ENCODE measurements around the gene ATG13. TPM values are rescaled to one million over a fixed set of nuclear protein-coding genes. Genes with fewer than 3 reads are reported as not detected.

Gene ATG13
- total RNA-seq, 1 experiment from 2014 or later = 83.7 TPM

- no peak for DNase-seq (ENCODE audit: low read depth)
Measured at GRCh38 chr11:46607516-46607915, 9.8 kb upstream of the ATG13 start.

DNA sequence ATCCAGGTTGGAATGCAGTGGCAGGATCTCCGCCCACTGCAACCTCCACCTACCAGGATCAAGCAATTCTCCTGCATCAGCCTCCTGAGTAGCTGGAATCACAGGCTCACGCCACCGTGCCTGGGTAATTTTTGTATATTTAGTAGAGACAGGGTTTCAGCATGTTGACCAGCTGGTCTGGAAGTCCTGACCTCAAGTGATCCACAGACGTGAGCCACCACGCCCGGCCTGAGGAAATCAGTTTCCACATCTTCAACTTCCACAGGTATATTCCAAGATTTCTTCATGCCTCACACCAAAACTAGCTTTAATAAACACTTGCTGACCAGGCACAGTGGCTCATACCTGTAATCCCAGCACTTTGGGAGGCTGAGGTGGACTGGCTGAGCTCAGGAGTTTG lies 8.0 kb upstream of the ATG13 start:
- no peak for DNase-seq (ENCODE audit: low read depth)

DNA sequence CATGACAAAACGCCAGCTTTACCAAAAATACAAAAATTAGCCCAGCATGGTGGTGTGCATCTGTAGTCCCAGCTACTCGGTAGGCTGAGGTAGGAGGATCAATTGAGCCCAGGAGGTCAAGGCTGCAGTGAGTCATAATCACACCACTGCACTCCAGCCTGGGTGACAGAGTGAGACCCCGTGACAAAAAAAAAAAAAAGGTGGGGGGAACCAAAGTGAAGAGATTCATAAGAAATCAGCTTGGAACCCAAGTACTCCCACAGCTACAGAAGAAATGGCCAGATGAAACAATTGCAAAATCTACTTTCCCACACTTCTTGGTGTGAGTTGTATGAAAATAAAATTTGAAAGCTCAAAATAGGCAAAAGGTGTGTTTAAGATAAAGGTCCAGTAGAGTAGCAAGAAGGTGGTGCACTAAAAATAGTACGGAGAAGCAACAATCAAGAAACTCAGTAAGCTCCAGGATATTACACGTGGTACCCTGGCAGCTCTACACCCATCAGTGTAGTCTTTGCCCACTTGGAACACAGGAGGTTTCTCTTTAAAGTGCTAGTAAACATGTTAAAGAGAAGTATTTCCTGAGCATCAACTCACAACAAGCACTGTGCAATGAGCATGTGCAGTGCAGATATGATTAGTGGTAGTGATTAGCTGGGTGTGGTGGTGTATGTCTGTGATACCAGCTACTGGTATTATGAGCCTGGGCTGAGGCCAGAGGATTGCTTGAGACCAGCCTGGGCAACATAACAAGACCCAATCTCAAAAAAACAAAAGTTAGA lies 5.6 kb upstream of the ATG13 start:
- no peak for DNase-seq (ENCODE audit: low read depth)

- DNase-seq (ENCODE audit: low read depth) = no peak
Measured at GRCh38 chr11:46612326-46612725, 5.0 kb upstream of the ATG13 start.

DNA sequence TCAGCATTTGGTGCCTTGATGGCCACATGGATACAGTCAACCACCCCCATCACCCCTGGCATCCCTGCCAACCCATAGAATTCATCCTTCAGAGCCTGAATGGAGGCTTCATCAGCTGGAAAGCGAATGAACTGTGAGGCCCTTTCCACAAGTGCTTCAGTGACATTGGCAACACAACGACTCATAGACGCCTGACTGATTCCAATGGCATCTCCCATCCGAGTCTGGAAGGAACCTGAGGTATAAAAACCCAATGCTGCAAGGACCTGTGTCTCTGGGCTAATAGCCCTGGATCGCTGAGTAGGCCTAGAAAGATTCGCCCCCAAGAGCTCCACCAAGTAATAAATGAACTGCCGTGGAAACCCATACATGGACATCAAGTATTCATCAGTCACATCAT lies 1.6 kb upstream of the ATG13 start:
- DNase-seq (ENCODE audit: low read depth) = peak; percentile 69

- DNase-seq (ENCODE audit: low read depth) = peak; percentile 42
Measured at GRCh38 chr11:46616551-46617133, 711 bp upstream of the ATG13 start.

DNA sequence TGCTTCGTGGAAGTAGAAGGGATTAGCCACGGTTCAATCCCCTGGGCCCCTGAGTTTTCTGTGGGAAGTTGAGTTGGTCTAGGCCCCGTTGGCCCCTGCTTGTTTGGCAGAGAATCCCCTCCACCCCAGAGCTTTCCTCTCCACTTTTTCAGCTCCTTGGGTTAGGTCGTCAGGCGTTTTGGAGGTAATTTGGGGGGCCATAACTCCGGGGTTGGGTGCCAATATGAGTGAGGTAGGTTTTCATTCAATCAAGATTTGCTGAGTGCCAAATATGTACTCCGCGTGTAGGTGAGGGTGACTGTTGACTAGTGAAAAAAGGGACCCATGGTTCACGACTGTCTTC lies 590 bp downstream of the ATG13 start:
- DNase-seq (ENCODE audit: low read depth) = no peak

DNA sequence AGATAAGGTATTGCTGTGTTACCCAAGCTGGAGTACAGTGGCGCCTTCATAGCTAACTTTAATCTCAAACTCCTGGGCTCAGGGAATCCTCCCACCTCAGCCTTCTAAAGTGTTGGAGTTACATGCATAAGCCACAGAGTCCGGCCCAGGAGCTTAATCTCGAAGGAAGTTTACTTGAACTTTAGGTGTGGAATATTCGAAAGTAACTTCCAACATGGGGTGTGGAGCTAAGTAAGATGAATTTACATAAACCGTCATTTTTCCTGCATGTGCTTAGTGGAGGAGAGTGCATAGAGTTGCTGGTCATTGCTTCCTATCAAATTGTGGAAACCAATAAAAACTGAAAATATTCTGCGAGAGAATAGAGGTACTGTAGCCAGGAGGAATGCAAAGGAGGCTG lies 1.5 kb downstream of the ATG13 start:
- no peak for DNase-seq (ENCODE audit: low read depth)

- DNase-seq (ENCODE audit: low read depth) = no peak
Measured at GRCh38 chr11:46625406-46625805, 8.1 kb downstream of the ATG13 start.

GRCh38 chr11:46628961-46629360 lies 11.6 kb downstream of the ATG13 start:
- DNase-seq (ENCODE audit: low read depth) = no peak

DNA sequence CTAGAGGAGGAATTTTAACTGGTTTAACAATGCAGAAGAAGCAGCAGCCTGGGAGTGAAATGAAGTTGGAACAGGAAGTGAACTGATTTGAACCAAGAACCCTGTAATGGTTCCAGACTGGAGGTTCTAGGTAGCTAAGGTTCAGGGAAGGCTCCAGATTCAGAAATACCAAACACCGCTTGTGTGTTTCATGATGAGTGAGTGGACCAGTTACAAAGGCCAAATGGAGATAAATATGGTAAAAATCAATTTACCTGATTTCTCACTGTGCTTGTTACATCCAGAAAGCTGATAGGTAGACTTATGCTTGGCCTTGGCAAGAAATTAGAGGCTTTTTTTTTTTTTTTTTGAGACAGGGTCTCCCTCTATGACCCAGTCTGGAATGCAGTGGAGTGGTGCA lies 12.9 kb downstream of the ATG13 start:
- DNase-seq (ENCODE audit: low read depth) = no peak

DNA sequence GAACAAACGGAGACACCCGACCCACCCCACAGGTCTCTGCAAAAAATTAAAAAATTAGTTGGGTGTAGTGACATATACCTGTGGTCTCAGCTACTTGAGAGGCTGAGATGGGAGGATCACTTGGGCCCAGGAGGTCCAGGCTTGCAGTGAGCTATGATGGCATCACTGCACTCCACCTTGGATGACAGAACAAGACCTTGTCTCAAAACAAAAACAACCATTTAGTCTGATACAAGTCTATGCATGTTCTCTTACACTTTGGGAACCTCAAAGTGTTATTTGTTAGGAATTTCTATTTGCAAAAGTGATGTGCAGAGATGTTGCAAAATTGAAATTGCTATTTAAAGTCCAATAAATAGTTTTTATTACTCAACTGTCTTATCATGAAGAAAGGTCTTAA lies 14.3 kb downstream of the ATG13 start:
- no peak for DNase-seq (ENCODE audit: low read depth)

- DNase-seq (ENCODE audit: low read depth) = no peak
Measured at GRCh38 chr11:46632502-46632901, 15.1 kb downstream of the ATG13 start.

GRCh38 chr11:46633291-46634217 lies 16.2 kb downstream of the ATG13 start:
- DNase-seq (ENCODE audit: low read depth) = no peak

- DNase-seq (ENCODE audit: low read depth) = no peak
Measured at GRCh38 chr11:46635557-46636139, 18.3 kb downstream of the ATG13 start.

DNA sequence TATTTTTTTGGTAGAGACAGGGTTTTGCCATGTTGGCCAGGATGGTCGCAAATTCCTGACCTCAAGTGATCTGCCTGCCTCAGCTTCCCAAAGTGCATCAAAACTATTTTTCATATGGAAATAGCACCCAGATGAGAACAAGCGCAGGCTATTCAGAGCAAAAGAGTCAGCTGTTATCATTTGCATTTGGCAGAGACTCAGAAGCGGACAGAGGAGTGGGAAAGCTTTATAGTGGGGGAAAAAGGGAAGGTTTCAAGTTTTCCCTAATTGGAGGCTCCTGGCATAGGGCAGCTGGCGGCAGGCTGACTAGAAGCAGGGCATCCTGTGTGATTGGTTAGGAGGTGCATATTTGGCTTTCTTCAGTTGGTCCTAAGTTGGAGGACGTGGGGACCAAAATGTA lies 20.2 kb downstream of the ATG13 start:
- no peak for DNase-seq (ENCODE audit: low read depth)

GRCh38 chr11:46639197-46639839 lies 22.0 kb downstream of the ATG13 start:
- DNase-seq (ENCODE audit: low read depth) = peak; percentile 31

DNA sequence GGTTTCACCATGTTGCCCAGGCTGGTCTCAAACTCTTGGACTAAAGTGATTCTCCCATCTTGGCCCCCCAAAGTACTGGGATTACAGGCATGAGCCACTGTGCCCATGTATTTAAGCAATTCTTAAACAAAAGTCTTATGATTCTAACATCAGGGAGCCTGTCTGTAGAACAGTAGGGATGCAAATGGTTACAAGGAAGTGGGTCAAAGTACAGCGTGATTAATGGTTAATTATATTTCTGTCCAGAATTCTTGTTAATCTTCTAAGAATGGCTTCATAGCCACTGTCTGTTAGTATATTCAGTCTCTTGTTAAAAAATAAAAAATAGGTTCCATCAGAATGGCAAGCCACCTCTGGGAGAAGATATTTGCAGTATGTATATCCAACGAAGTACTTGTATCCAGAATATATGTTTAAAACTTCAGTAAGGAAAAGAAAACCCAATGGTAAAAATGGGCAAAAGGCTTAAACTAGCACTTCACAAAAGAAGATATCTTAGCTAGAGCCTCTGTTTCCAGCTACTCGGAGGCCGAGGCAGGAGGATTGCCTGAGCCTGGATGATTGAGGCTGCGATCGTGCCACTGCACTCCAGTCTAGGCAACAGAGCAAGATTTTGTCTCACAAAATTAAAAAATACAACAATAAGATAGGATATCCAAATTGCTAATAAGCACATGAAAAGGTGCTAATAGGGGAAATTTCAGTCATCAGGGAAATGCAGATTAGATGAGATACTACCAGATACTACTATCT lies 22.9 kb downstream of the ATG13 start:
- no peak for DNase-seq (ENCODE audit: low read depth)

- no peak for DNase-seq (ENCODE audit: low read depth)
Measured at GRCh38 chr11:46641639-46642038, 24.3 kb downstream of the ATG13 start.

DNA sequence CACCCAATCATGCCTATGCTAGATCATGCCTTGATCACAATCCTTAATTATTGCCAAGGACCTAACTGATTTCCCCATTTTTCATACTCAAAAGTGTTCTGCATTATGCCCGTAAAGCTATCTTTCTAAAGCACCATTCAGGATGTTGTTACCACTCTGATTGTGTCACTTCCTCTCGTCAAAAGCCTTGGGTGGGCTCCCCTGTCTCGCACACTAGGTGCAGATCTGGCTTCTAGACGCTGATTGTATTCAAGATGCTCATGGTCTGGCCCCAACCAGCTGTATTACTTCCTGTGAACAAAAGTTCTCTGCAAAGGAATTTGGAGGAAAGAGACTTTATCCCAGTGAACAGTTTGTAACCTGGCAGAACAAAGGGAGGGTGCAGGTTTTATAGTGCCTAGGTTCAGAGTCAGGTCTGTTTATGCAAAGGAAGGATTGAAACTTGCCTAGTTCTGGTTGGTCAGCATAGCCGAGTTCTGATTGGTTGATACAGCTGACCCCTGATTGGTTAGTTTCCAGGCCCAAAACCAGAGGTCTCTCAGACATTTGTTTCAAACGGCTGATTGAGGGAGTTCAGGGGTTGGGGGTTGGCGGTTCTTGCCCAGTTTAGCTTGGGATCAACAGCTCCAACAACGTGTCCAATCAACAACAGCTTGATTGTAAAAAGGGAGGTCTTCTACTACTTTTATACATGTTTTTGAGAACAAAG lies 25.4 kb downstream of the ATG13 start:
- no peak for DNase-seq (ENCODE audit: low read depth)
